HTERT RPE-1 (cell line): ENCODE data around the gene GGPS1.
"Not testable (repeated sequence)": the region's sequence is repeated elsewhere in the genome, so short reads cannot be mapped to it uniquely, and the experiment has no call there.

ENCODE experiments used
- in situ Hi-C: fragments of 300-500 bp; cut with MboI; formaldehyde crosslinking; loops from 4 replicates; pipeline ENCODE4 v1.14.3; 2020; ENCODE audit warnings: low sequenced_read_pairs

GGPS1 gene

GRCh38 chr1:235328271-235329138 lies at the start of gene GGPS1:
Gene GGPS1, plus strand, starts transcription at chr1:235328570. Its CDS starts 6,695 bp downstream, at chr1:235335265.
- in situ Hi-C loops = no loop called here

- in situ Hi-C loops = no loop called here
Measured at GRCh38 chr1:235278915-235279292, 49.5 kb upstream of the GGPS1 start.

GRCh38 chr1:235279694-235280093 lies 48.7 kb upstream of the GGPS1 start:
- in situ Hi-C loops = no loop called here

- in situ Hi-C loops = no loop called here
Measured at GRCh38 chr1:235280467-235280866, 47.9 kb upstream of the GGPS1 start.

- in situ Hi-C loops = not testable (repeated sequence)
Measured at GRCh38 chr1:235283636-235284035, 44.7 kb upstream of the GGPS1 start.

GRCh38 chr1:235284231-235284769 lies 44.1 kb upstream of the GGPS1 start:
- in situ Hi-C loops = no loop called here

- in situ Hi-C loops = no loop called here
Measured at GRCh38 chr1:235286667-235287066, 41.7 kb upstream of the GGPS1 start.

GRCh38 chr1:235287208-235287882 lies 41.0 kb upstream of the GGPS1 start:
- in situ Hi-C loops = no loop called here

GRCh38 chr1:235289859-235290739 lies 38.3 kb upstream of the GGPS1 start:
- in situ Hi-C loops = no loop called here

GRCh38 chr1:235290740-235291502 lies 37.4 kb upstream of the GGPS1 start:
- in situ Hi-C loops = no loop called here

GRCh38 chr1:235291599-235292091 lies 36.7 kb upstream of the GGPS1 start:
- in situ Hi-C loops = no loop called here

GRCh38 chr1:235292790-235293189 lies 35.6 kb upstream of the GGPS1 start:
- in situ Hi-C loops = no loop called here

- in situ Hi-C loops = no loop called here
Measured at GRCh38 chr1:235293322-235293942, 34.9 kb upstream of the GGPS1 start.

- in situ Hi-C loops = no loop called here
Measured at GRCh38 chr1:235295902-235296350, 32.4 kb upstream of the GGPS1 start.

- in situ Hi-C loops = no loop called here
Measured at GRCh38 chr1:235296729-235297128, 31.6 kb upstream of the GGPS1 start.

- in situ Hi-C loops = no loop called here
Measured at GRCh38 chr1:235297579-235297978, 30.8 kb upstream of the GGPS1 start.

- in situ Hi-C loops = no loop called here
Measured at GRCh38 chr1:235298758-235299157, 29.6 kb upstream of the GGPS1 start.

GRCh38 chr1:235299169-235299858 lies 29.1 kb upstream of the GGPS1 start:
- in situ Hi-C loops = no loop called here

- in situ Hi-C loops = no loop called here
Measured at GRCh38 chr1:235302143-235302542, 26.2 kb upstream of the GGPS1 start.
